HG03460 (cell line): ENCODE data around the gene OPTC.

Experiments used
- ATAC-seq: cut with Tn5 transposase; IDR thresholded peaks from one replicate; pipeline ENCODE4 v1.9.1; 2021; ENCODE audit not compliant: unreplicated experiment

The OPTC gene

GRCh38 chr1:203534012-203534411 is 40.1 kb downstream of the OPTC start:
- no peak for ATAC-seq

DNA sequence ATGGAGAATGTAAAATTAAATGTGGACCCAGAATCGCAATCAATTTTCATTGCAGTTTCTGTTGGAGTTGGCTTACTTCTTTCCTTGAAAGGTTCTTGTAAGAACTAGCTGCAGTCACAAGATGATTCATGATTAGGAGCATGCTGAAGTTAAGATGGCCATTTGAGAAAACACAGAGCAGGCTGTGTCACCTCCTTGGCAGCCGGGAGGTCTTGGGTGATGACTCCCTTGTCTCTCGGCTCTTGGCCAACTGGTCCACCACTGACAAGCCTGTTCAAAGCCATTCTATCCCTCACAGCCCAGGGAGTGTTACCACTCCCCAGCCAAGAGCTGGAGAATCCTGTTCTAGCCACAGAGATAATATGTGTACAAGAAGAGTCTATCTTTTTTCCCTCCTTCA is 40.6 kb downstream of the OPTC start:
- no peak for ATAC-seq

- ATAC-seq: no peak
Measured at GRCh38 chr1:203536575-203536974, 42.6 kb downstream of the OPTC start.

DNA sequence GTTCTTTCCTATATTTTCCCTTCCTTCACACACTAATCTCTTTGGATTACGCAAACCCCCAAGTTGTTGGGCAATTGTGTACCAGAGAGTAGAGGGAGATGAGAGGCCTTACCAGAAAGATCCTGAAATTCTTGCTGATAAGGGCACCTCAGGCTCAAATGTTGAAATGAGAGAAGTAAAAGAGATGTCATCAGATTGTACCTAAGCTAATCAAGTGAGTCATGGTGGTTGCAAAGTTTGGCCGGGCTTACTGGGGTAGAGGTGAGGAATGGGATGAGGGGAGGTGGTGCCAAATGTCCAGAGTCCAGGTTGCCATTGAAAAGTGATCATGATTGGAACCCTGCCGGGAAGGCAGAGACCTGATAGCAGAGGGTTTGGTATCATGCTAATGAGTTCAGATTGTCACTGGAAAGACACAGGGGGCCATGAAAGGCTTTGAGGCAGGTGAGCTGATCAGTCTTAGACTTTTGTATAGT is 43.1 kb downstream of the OPTC start:
- ATAC-seq: no peak

DNA sequence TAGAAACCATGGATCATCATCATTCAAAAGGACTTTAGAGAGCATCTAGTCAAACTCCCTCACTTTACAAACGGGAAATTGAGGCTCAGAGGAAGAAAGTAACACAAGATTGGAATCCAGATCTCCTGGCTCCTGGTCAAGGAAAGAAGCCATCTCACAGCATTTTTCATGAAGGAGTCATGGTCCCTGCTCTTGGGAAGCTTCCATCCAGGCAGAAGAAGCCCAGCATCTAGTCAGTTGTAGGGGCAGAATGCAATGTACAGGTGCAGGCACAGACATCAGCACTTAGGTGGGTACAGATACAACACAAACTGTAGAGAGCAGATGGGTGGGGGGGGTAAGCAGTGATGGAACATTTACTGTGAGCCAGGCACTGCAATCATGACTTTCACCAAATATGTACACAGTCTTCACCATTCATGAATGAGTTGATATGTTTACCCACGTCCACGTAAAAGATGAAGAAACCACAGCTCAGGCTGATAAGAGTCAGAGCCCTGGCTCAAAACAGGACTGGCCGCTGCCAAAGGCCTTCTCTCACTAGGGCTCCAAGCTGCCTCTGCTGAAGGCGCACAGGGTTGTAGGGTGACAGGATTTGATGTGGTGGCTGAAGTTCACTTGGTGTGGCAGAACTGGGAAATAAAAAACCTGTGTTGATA is 44.0 kb downstream of the OPTC start:
- no peak for ATAC-seq

GRCh38 chr1:203538726-203539125 is 44.8 kb downstream of the OPTC start:
- ATAC-seq: no peak

DNA sequence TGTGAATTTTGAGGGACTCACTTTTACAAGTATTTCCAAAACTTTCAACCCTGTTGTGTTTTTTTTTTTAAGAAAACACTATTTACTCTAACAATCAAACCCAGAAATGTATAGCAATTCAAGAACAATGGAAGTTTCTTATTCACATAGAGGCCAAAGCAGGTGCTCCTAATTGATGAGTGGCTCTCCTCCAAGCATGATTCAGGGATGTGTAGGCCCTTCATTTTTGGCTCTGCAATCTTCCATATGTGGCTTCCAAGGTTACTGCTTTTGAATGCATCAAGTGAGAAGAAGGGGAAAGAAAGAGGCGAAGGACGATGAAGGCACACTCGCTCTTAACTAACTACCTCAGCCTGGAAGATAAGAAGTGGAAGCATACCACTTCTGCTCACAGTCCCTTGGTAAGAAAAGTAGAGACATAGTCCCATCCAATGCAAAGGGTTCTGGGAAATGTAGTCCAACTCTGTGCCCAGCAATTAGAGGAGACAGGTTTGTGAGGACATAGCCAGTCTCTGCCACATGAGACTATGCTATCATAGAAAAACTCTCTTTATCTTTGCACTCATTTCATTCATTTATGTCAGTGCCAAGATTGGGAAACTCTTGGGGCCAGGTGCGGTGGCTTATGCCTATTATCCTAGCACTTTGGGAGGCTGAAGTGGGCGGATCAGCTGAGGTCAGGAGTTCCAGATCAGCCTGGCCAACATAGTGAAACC is 46.0 kb downstream of the OPTC start:
- ATAC-seq: no peak

DNA sequence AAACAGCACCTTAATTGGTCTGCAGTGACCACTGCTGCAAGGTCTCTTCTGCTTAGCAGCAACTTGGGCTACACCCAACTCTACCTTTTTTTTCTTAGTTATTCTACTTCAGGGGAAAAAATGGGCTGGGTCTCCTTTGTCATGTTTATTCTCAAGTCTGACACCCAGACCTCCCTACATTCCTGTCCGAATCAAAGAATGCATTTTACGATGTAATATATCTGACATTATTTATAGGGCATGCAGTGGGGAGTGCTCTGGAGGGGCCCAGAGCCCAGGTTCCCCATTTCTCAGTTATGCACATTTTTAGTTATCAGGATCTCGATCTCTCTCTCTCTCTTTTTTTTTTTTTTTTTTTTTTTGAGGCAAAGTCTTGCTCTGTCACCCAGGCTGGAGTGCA is 50.5 kb downstream of the OPTC start:
- ATAC-seq: no peak

GRCh38 chr1:203544978-203545816 is 51.2 kb downstream of the OPTC start:
- no peak for ATAC-seq

DNA sequence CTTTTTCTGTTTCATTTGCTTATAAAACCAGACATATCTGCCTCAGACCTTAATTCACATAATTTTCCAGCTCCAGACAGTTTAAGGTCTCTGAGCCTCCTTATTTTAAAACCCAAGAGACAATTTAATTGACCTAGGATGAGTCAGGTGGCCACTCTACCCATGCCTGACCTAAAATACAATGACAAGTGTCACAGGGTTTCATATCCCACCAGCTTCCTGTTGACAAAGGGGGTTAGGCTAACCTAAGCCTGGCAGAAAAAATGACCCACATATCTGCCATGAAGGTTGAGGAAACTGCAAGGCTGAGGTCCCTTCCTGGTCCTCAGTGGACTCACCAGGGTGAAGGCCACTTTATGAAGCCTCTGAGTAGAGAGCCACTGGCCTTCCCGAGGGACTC is 52.3 kb downstream of the OPTC start:
- ATAC-seq: no peak

DNA sequence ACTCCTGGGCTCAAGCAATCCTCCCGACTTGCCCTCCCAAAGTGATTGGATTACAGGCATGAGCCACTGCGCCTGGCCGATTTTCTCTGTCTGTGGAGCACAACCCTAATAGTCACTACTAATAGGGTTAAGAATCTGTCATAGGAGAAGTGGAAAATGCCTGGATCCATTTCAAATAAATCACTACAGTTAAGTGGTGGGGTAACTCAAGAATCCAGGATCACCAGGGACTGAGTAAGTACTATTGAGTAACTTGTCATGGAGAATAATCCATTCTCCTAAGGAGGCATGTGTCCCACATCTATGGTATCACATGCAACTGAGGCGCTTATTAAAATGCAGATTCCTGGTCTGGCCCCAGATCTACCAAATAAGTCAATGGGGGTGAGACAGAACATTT is 53.2 kb downstream of the OPTC start:
- ATAC-seq: no peak

DNA sequence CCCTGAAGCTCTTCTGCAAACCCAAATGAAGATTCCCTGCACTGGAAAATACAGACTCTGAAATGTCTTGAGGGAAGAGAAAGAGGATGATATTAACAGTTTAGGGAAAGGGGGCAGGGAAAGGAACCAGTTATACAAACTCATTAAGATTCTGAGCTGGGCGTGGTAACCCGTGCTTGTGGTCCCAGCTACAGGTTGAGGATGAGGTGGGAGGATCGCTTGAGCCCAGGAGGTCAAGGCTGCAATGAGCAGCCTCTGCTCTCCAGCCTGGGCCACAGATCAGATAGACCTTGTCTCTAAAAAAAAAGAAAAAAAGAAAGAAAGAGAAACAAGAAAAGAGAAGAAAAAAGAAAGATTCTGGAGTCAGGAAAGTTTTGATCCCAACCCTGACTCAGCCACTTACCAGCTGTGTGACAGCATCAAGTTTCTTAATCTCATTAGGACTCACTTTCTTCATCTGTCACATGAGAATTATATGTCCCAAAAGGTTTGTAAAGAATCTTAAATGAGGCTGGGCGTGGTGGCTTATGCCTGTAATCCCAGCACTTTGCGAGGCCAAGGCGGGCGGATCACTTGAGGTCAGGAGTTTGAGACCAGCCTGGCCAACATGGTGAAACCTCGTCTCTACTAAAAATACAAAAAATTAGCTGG is 53.9 kb downstream of the OPTC start:
- ATAC-seq: no peak

DNA sequence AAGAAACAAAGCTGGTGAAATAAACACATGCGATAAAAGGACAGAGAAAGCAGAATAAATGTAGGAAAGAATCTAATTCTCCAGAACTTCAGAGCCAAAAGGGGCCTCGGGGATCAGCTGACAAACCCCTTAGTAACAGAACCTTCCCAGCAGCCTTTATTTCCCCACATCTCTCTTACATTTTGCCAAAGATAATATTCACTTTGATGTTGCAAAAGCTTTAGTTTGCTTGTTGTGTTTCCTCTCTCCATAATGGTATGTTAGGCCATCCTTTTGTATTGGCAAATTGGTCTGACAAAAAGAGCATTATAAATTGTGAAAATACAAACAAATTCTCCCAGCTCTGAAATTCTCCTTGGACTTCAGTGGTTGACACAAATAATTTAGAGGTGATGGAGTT is 54.9 kb downstream of the OPTC start:
- ATAC-seq: no peak

GRCh38 chr1:203549309-203549708 is 55.4 kb downstream of the OPTC start:
- no peak for ATAC-seq

- ATAC-seq: no peak
Measured at GRCh38 chr1:203550846-203551245, 56.9 kb downstream of the OPTC start.

DNA sequence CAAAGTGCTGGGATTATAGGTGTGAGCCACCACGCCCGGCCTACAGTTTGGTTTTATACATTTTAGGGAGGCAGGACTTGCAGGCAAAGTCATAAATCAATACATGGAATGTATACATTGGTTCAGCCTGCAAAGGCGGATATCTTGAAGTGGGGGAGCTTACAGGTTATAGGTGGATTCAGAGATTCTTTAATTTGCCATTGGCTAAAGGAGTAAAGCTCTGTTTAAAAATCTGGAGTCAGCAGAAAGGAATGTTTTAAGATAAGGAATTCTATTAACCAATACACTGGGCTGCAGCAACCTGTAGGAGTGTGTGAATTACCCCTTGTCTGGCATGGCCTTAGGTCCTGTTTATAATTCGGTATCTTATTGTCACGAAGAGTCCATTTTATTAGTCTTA is 57.6 kb downstream of the OPTC start:
- no peak for ATAC-seq

DNA sequence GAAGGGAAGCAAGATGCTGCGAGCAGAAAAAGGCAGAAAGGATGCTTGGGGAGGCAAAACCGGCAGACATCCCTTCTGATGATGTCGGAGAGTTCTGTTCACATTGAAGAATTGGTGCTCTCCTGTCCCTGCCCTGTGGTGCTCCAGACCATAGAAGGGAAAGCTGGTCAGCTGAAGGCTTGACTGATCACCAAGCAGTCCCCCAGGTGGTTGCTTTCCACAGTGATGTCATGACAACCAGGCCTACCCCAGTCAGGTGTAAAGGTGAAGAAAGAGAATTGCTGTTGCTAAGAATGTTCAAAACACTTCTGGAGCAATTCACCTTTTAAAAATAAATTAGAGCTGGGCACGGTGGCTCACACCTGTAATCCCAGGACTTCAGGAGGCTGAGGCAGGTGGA is 59.5 kb downstream of the OPTC start:
- ATAC-seq: no peak

GRCh38 chr1:203554071-203554470 is 60.1 kb downstream of the OPTC start:
- ATAC-seq: no peak

- no peak for ATAC-seq
Measured at GRCh38 chr1:203555076-203555475, 61.1 kb downstream of the OPTC start.

- ATAC-seq: no peak
Measured at GRCh38 chr1:203555511-203556046, 61.6 kb downstream of the OPTC start.
